Activated T-helper 2 cell treated with anti-CD3 and anti-CD28 coated beads, Interferon-gamma antibody, Interleukin-2, Interleukin-4, amounts not matched to agents 10 μg/mL and 5 μg/mL and 100 μg/mL, durations not matched to agents 14 hours and 24 hours and 36 hours (primary cell): ENCODE measurements around the gene LRRC45. TPM values are rescaled to one million over a fixed set of nuclear protein-coding genes. Genes with fewer than 3 reads are reported as not detected.

ENCODE experiments used
- DNase-seq: peaks from one replicate; pipeline ENCODE4 v3.0.0; 2021; ENCODE audit warnings: low spot score
- H3K27ac Mint-ChIP-seq: one replicate; pipeline ENCODE4 v1.8.0; 2021; ENCODE audit warnings: mixed read lengths
- H3K27me3 Mint-ChIP-seq: one replicate; pipeline ENCODE4 v1.8.0; 2021; ENCODE audit warnings: low read depth, mixed read lengths
- H3K36me3 Mint-ChIP-seq: one replicate; pipeline ENCODE4 v1.8.0; 2021; ENCODE audit warnings: low read depth, mixed read lengths
- H3K4me1 Mint-ChIP-seq: one replicate; pipeline ENCODE4 v1.8.0; 2021; ENCODE audit warnings: low read depth, mixed read lengths
- H3K4me3 Mint-ChIP-seq: one replicate; pipeline ENCODE4 v1.8.0; 2021; ENCODE audit warnings: low read depth, mild to moderate bottlenecking, moderate library complexity, mixed read lengths
- H3K9me3 Mint-ChIP-seq: one replicate; pipeline ENCODE4 v1.8.0; 2021; ENCODE audit warnings: mixed read lengths
- intact Hi-C: fragments of 100-400 bp; cut with micrococcal nuclease; formaldehyde crosslinking; loops from one replicate; pipeline ENCODE4 v1.15.1; 2023
- total RNA-seq: library from RNA; stranded (reverse); gene quantifications from 2 replicates; pipeline ENCODE4 v1.2.3, GENCODE V29; 2022

LRRC45 gene
- total RNA-seq, 1 donor from 2014 or later, result 33.4 TPM

GRCh38 chr17:82007495-82008257 is 15.4 kb upstream of the LRRC45 start:
- intact Hi-C loops, result no loop called here
- H3K4me1 Mint-ChIP-seq, result no peaks in the 10 kb centered on the region
- no peak for DNase-seq
- H3K4me3 Mint-ChIP-seq, result no peak overlapping the region
- H3K9me3 Mint-ChIP-seq, result no peaks in the 10 kb centered on the region
- H3K27me3 Mint-ChIP-seq, result no peaks in the 10 kb centered on the region
- H3K36me3 Mint-ChIP-seq, result no peaks in the 10 kb centered on the region
- no peak overlapping the region for H3K27ac Mint-ChIP-seq

DNA sequence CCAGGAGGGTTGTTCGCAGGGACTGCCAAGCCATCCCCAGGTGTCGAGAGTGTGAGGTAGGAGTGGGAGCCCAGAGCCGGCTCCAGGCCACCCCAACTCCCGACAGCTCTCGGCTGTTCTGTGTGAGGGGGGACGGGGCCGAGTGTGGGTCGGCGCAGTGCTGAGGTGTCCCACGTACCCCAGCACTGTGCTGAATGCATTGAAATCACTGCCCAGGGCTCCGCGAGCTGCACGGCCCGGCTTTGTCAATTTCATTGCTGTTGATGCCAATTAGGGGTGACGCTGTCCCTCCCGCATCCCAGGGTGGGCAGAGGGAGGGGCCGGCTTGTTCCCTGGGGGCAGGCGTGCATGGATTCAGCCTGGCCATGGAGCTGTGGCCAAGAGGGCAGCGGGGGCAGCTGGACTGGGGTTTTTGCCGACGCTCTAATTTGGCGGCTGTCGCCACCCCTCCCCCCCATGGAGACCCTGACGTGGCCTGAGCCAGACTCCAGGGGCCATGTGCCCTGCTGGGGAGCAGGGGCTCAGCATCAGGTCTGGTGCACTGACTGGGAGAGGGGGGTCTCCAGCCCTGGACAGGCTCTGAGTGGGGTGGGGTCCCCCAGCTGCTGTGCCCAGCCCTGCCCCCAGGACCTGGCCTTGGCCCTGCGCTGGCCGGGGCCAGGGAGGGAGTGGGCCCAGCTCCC is 14.7 kb upstream of the LRRC45 start:
- no peaks in the 10 kb centered on the region for H3K36me3 Mint-ChIP-seq
- no peaks in the 10 kb centered on the region for H3K4me1 Mint-ChIP-seq
- H3K9me3 Mint-ChIP-seq, result no peaks in the 10 kb centered on the region
- no peaks in the 10 kb centered on the region for H3K27me3 Mint-ChIP-seq
- intact Hi-C loops, result no loop called here
- no peak overlapping the region for H3K4me3 Mint-ChIP-seq
- no peak for DNase-seq
- H3K27ac Mint-ChIP-seq, result no peak overlapping the region

DNA sequence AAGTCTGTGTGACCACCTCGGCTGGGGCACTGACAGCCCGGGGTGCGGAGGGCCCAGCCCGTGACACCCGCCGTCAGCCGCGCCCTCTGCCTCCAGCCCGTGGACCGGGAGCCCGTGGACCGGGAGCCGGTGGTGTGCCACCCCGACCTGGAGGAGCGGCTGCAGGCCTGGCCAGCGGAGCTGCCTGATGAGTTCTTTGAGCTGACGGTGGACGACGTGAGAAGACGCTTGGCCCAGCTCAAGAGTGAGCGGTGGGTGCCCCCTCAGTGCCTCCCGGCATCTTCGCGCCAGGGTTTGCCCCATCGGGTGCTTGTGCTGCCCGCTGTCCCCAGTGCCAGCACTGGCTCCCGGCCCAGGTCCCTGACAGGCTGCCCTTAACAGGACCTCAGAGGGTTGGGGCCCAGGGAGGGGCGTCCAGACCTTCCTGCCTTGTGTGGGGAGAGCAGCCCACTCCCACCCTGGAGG is 14.1 kb upstream of the LRRC45 start:
- Mint-ChIP-seq H3K27ac (no peak overlapping the region), H3K4me1 (no peaks in the 10 kb centered on the region), H3K4me3 (no peak overlapping the region), H3K36me3 (no peaks in the 10 kb centered on the region), H3K9me3 (no peaks in the 10 kb centered on the region), H3K27me3 (no peaks in the 10 kb centered on the region)
- DNase-seq, result no peak
- intact Hi-C loops, result no loop called here

- Mint-ChIP-seq H3K9me3 (no peaks in the 10 kb centered on the region), H3K4me3 (no peak overlapping the region), H3K27me3 (no peaks in the 10 kb centered on the region), H3K4me1 (no peaks in the 10 kb centered on the region), H3K27ac (no peak overlapping the region), H3K36me3 (no peaks in the 10 kb centered on the region)
- intact Hi-C loops, result no loop called here
- DNase-seq, result no peak
Observed at GRCh38 chr17:82009413-82009812, 13.7 kb upstream of the LRRC45 start.

- no peaks in the 10 kb centered on the region for H3K36me3 Mint-ChIP-seq
- H3K4me3 Mint-ChIP-seq, result no peak overlapping the region
- DNase-seq, result no peak
- H3K4me1 Mint-ChIP-seq, result no peaks in the 10 kb centered on the region
- intact Hi-C loops, result no loop called here
- H3K27ac Mint-ChIP-seq, result no peak overlapping the region
- H3K9me3 Mint-ChIP-seq, result no peaks in the 10 kb centered on the region
- no peaks in the 10 kb centered on the region for H3K27me3 Mint-ChIP-seq
Observed at GRCh38 chr17:82010575-82011525, 12.3 kb upstream of the LRRC45 start.

DNA sequence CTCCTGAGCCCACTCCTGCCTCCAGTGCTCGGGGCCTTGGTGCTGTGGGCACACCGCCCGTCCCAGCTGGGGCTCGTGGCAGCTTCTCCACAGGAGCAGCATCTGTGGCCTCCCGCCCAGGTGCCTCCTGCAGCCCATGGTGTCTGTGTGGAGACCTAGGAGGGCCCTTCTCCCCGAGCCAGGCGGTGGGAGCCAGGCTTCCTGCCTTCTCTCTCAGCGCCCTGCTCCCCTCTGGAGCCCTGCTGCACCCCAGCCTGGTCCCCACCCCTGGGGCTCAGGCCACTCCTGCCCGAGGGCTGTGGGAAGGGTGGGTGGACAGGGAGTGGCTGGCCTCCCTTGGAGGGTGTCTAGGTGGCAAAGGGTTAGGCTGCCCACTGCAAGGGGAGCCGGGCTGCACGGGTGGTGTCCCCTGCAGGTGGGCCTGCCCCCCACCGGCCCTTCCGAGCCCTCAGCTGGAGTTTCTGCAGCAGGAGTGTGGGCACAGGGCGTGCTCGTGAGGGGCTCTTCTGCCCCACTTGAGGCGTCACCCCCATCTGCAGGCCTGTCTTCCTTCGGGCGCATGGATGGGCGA is 11.4 kb upstream of the LRRC45 start:
- Mint-ChIP-seq H3K27me3 (no peaks in the 10 kb centered on the region), H3K4me3 (no peak overlapping the region), H3K27ac (no peak overlapping the region), H3K9me3 (no peaks in the 10 kb centered on the region), H3K36me3 (no peaks in the 10 kb centered on the region), H3K4me1 (no peaks in the 10 kb centered on the region)
- DNase-seq, result no peak
- intact Hi-C loops, result no loop called here

GRCh38 chr17:82012261-82012639 is 10.9 kb upstream of the LRRC45 start:
- Mint-ChIP-seq H3K27me3 (no peaks in the 10 kb centered on the region), H3K4me1 (no peaks in the 10 kb centered on the region), H3K36me3 (no peaks in the 10 kb centered on the region), H3K9me3 (no peaks in the 10 kb centered on the region), H3K4me3 (no peak overlapping the region), H3K27ac (no peak overlapping the region)
- DNase-seq, result no peak
- intact Hi-C loops, result no loop called here

DNA sequence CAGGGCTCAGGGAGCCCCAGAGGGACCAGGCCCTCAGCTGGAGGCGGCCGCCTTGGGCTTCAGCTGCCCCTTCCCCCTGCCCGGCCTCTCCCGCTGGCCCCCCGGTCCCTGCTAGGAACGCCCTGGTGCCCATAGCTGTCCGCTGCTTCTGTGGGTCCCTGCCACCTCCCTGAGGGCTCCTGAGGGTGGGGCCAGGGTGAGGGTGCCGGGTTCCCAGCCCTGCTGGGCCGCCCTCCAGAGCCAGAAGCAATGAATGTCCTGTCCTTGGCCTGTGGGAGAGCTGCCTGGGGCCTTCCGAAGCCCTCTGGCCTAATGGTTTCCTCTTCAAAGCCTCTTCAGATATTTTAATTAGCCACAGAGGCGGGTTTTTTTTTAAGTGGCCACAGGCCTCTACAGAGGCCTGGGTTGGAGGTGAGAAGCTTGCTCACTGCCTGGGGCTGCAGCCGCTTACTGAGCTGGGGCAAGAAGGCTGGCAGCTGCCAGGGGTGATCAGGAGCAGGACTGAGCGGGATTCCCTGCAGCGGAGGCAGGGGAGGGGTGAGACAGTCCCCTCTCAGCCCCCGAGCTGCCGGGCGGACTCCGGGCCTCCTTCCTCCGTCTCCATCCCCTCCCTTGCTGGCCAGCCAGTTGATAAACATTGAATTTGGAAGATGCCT is 10.3 kb upstream of the LRRC45 start:
- no peak for DNase-seq
- no peak overlapping the region for H3K27ac Mint-ChIP-seq
- intact Hi-C loops, result no loop called here
- no peak overlapping the region for H3K4me3 Mint-ChIP-seq
- H3K27me3 Mint-ChIP-seq, result no peaks in the 10 kb centered on the region
- no peaks in the 10 kb centered on the region for H3K4me1 Mint-ChIP-seq
- H3K36me3 Mint-ChIP-seq, result no peaks in the 10 kb centered on the region
- H3K9me3 Mint-ChIP-seq, result no peaks in the 10 kb centered on the region

DNA sequence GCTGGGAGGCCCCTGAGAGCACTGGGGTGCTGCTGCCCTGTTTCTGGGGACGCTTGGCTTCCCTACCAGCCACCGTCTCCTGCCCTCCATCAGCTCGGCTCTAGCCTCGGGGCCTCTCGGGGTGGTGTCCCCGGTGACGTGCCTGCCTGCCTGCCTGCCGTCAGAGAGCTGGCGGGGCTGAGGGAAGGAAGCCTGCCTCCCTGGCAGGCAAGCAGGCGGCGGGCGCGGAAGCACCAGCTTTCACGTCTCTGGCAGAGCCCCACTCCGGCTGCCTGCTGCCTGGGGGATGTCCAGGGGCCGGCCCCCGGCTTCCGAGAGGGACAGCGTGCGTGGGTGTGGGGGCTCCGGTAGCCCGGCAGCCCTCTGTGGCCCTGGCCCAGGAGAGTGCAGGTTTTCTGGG is 9.8 kb upstream of the LRRC45 start:
- intact Hi-C loops, result no loop called here
- H3K4me1 Mint-ChIP-seq, result no peaks in the 10 kb centered on the region
- H3K9me3 Mint-ChIP-seq, result no peaks in the 10 kb centered on the region
- DNase-seq, result no peak
- no peak overlapping the region for H3K4me3 Mint-ChIP-seq
- no peak overlapping the region for H3K27ac Mint-ChIP-seq
- peaks cover 1% of the 10 kb centered on the region for H3K36me3 Mint-ChIP-seq
- no peaks in the 10 kb centered on the region for H3K27me3 Mint-ChIP-seq

DNA sequence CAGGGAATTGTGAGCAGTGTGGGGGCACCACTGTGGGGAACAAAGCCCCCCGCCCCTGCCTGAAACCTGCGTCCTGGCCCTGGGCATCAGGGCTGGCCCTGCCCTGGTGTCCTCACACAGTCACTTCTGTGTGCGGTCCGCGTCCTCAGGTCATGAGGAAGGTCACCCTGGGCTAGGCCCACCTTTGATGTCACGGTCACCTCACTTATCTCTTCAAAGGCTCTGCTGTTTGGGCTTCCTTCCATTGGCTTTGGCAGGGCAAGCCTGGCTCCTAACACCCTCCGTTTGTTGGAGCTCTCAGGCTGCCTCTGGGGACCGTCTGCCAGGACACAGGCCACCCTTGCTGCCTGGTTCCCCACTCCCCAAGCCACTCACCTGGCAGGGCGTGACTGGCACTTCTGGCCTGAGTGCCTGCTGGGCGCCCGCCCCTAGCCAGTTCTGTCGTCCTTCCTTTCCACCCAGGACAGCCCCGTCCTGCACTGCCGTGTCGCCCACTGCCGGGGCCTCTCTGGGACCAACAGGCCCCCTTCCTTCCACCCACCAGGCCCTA is 9.3 kb upstream of the LRRC45 start:
- H3K36me3 Mint-ChIP-seq, result peaks cover 6% of the 10 kb centered on the region
- no peak overlapping the region for H3K4me3 Mint-ChIP-seq
- H3K4me1 Mint-ChIP-seq, result no peaks in the 10 kb centered on the region
- no peak overlapping the region for H3K27ac Mint-ChIP-seq
- H3K27me3 Mint-ChIP-seq, result no peaks in the 10 kb centered on the region
- intact Hi-C loops, result no loop called here
- H3K9me3 Mint-ChIP-seq, result no peaks in the 10 kb centered on the region
- no peak for DNase-seq

- Mint-ChIP-seq H3K27me3 (no peaks in the 10 kb centered on the region), H3K27ac (no peak overlapping the region), H3K4me3 (no peak overlapping the region), H3K36me3 (peaks cover 7% of the 10 kb centered on the region), H3K4me1 (no peaks in the 10 kb centered on the region), H3K9me3 (no peaks in the 10 kb centered on the region)
- intact Hi-C loops, result no loop called here
- DNase-seq, result no peak
Observed at GRCh38 chr17:82014432-82014831, 8.7 kb upstream of the LRRC45 start.

- Mint-ChIP-seq H3K9me3 (no peaks in the 10 kb centered on the region), H3K27me3 (no peaks in the 10 kb centered on the region), H3K36me3 (peaks cover 7% of the 10 kb centered on the region), H3K4me1 (no peaks in the 10 kb centered on the region), H3K27ac (no peak overlapping the region), H3K4me3 (no peak overlapping the region)
- intact Hi-C loops, result no loop called here
- DNase-seq, result no peak
Observed at GRCh38 chr17:82014971-82015310, 8.2 kb upstream of the LRRC45 start.
